HG02840 (cell line): ENCODE data around the gene NEDD4L.
"Not testable (repeated sequence)": the region's sequence is repeated elsewhere in the genome, so short reads cannot be mapped to it uniquely, and the experiment has no call there.

Source experiments
- ATAC-seq: cut with Tn5 transposase; IDR thresholded peaks from one replicate; pipeline ENCODE4 v1.9.1; 2021; ENCODE audit warnings: mild to moderate bottlenecking, moderate library complexity, moderate number of reproducible peaks; ENCODE audit not compliant: unreplicated experiment, low FRiP score

The NEDD4L gene

DNA sequence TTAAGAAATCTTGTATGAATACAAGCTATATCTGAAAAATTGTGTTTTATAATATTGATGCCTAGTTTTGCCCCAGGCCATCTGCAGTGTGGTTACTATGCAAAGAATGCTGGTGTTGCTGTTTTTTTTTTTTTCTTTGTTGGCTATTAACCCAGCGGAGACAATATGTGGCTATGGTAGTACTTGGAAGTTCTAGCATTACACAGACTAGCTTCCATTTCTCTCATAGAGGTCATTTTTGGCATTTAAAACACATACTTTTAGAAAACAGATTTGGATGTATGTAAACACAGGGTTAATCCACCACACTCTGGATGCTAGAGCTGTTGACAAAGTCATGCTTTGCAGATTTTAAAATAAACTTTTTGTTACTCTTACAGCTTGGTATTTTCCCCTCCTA is 209.8 kb downstream of the NEDD4L start:
- no peak for ATAC-seq

DNA sequence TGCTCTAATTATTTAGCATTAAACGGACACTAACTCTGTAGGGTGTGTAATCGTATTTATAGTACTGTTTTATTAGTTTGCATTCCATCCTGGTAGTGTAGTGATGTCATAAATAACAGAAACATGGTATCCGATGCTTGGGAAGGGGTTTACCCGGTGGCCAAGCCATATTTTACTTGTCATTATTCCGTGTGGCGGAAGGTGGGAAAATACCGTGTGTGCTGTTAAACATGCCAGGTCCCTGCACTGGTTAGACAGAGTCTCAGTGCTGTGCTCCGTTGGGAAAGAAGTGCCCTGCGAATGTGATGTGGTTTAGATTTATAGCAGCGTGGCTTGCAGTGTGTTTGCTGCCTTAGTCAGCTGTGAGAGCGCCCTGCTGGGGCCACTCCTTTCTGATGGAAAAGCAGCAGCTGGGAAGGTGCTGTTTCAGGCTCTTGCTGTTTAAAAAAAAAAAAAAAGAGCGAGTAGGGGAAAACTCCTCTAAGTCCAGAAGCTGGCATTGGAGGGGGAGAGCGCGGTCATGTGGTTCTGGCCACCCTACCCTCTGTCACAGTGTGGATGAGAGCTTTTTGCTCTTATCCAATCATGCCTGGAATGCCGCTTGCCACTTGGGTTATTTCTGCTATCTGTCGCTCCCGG is 211.0 kb downstream of the NEDD4L start:
- no peak for ATAC-seq

DNA sequence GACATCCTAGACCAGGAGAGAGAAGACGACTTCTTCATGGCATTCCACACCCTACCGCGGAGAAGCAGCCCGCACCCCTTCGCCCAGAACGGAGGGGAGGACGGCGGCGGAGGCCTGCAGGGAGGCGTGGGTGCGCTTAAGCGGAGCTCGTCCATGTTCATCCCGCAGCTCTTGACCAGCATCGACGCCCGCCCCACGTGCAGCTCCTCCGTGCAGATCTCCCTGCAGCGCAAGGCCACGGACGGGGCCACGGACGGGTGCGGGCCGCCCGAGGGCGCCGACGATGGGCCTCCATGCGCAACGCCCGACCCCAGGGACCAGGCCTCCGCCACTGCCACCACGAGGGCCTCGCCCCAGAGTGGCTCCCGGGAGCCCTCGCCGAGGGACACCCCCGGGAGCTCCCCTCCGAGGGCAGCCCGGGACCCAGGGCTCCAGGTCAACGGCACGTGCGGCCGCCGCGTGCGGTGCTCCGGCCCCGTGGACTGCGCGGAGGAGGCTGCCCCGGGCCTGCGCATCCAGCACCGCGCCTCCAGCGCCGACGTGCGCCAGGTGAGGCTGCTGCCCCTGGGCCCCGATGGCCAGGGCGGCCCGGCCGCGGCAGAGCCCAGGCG is 211.8 kb downstream of the NEDD4L start:
- ATAC-seq: no peak

DNA sequence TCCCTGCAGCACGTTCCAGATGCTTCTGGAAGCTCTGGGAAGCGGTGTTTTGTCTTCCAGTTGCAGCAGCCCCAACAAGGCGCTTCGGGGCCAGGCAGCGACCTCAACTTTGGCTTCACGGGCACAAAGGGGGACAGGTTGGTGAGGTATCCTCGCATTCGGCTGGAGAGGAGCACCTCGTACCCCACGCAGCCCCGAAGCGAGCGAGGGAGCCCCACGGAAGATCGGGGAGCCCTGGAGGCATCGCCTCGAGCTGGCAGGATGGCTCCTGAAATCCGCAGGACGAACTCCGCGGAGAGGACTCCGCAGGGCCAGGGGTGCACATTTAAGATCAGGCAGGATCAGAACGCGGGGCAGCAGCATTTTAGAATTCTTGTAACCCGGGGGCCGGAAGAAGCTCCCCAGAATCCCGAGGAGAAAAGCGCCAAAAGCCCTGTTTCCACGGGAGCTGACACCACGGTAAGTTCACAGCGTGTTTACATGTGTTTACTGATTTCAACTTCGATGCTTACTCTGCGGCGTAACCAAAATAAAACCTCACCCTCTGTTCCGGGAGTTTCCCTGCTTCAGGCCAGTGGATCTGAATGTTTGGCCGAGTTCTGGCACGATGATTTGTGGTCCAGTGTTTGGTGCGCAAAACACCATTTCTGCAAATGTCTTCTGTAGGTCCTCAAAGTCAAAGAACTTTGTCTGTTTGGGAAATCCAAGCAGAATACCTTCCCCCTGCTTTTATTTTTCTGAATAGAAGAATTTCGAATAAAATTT is 212.5 kb downstream of the NEDD4L start:
- ATAC-seq: no peak

DNA sequence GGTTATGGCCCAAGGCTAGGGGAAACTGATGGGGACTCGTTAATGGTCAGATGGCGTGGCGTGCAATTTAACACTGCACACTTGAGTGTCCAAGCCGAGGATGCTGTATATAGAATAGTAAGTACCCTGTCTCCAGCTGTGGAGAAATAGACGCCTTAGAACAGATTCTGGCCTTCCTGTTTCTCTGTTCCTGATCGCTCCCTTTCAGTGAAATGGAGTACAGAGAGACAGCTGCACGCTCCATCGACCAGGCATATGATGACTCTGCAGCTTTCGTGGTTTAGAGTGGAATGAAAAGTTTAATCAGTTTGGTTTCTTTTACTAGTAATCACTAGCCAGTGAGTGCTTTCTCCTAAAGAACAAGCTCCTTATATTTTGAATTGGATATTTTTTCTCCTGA is 213.4 kb downstream of the NEDD4L start:
- no peak for ATAC-seq

DNA sequence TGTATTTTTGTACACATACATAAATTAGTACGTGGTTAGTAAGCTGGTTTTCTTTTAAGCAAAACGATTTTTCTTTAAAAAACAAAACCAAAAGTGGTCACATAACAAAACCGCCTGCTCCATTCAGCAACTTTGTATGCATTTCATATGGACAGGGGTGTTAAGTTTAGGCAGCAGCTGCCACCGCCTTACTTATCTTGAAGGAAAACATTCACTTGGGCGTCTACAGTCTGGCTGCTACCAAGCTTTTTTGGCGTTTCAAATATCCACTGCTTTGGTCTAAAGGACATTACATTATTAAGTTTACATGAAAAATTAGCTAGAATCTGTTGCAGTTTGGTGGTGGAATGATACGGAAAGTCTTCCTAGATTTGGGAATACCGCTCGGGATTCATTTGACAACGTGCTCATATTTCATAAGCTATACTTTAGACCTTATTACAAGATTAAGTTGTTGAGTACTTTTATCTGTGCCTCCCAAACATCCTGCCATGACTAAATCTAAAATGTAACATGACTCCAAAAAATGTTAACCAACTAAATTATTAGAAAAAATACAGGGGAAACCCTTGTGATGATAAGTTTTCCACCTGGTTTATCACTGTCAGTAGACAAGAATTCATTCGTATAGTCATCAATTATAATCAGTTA is 214.8 kb downstream of the NEDD4L start:
- no peak for ATAC-seq

DNA sequence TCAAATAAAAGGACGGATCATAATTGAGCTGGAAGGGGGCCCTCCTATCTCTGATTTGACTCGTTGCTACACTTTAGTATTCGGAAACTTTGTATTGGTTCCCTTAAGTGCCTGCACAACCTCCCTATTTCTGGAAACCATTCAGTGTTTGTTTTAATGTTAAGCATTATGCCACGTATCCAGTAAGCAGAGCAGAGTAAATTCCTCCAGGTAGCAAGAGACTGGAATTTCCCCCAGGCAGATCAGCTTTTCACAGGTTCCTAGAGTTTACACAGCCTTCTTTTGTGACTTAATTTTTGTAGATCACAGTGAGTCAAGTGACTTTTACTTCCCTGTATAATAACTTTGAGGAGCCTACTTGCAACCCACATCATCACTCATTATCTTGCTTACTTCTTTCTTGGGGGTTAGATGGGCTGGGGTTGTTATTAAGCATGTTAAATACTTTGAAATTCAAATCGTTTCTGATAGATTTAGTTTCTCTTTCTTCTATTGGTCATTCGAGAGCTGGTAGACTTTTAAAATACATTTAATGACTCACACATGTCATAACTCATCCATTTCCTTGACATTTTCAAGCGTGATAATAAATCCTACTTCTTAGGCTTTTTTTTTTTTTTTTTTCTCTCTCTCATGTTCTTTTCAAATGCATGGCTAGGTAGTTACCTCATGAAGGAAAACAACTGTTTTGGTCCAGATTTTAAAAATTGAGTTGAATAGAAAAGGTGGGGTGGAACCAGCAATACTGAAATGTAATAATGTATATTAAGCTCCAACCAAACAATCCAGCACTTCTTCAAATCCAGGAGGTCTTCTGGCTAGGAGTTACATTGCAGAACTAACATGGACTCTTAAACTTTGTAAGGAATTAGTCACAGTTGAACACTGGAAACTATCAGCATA is 219.3 kb downstream of the NEDD4L start:
- no peak for ATAC-seq

DNA sequence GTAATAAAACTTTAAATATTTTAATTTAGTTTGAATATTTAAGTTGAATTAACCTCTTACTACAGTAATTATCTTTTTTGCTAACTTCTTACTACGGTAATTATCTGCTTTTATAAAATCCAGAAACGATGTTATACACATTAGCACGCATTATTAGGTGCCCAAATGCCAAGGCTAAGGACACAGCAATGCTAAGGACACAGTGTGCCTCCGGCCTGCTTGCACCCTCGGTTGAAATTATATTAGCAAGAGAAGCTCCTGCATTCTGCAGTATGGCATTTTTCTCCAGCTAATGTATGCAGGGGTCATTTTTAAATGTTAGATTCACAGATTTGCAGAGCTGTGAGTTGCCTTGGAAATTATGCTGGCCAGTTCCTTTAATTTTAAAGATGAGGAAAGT is 220.0 kb downstream of the NEDD4L start:
- ATAC-seq: no peak

DNA sequence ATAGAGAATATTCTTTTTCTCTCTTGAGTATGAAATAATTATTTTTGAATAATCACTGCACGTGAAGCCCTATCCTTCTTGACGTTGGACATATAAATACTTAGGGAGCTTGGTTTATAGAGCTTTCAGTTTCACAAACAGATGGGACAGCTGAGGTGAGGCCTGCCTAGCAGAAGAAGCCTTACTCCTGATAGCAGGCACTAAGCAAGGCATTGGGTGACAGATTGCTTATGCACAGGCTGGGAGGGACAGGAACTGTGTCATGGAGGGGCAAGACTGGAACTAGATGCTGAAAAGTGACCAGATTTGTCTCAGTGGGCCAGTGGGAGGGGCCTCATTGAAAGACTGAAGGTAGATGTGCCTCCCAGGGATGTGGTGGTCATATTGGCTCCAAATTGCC is 220.8 kb downstream of the NEDD4L start:
- no peak for ATAC-seq

DNA sequence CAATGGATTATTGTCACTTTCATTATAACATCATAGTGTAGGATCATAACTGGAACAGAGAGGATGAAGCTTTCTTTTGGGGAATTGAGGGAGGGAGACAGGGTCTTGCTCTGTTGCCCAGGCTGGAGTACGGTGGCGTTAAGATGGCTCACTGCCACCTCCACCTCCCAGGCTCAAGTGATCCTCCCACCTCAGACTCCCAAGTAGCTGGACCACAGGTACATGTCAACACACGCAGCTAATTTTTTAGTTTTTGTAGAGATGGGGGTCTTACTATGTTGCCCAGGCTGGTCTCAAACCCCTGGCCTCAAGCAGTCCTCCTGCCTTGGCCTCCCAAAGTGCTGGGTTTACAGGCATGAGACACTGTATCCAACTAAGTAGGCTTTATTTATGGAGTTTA is 221.5 kb downstream of the NEDD4L start:
- not testable (repeated sequence) for ATAC-seq

DNA sequence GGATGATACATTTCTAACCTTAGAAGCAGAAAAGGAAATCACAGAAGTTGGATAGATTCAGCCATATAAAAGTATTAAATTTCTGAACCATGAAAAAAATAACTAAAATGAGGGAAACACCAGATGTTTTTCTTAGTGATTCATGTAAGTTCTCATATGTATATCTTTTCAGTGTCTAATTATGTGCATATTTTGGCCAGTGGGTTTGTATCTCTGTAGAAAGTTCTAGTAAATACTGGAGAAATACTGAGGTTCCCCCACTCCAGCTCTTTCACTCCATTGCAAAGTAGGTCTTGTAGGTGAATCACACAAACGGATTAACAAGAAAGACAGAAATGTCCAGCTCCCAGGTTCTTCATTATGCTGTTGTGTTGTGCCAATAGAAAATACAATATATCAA is 222.3 kb downstream of the NEDD4L start:
- no peak for ATAC-seq

DNA sequence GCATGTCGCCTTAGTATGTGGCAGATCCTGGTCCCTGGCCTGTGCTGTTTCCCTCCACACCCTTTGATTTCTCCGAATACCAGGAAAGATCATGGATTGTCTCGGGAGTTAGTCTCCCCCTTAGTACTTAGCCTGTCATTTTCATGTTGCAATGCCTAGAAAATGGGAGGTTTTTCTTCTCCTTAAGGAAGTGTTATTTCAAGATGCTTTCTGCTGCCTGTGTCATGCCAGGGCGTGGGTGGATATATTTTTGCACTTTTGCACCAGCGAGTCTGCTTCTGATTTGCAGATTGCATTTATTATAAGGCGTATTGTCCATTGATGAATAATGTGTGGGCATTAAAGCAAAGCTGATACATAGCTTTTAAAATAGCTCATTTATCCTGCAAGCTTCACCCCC is 223.5 kb downstream of the NEDD4L start:
- ATAC-seq: no peak

DNA sequence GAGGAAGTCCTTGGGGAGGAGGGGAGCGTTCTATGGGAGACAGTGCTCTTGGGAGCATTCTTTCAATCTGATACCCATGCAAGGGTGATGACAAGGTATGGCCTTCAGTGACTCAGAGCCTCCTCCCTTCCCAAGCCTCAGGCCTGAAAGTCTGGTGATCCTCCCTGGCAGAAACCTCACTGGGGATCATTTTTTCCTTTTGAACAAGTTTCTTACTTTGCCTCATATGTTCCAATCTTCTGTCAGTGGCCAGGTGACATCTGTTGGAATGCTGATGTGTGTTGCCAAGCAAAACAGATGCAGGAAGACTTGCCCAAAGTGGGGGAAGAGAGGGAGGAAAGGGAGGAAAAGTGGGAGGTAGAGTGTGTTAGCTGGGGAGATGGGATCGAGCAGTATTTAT is 224.8 kb downstream of the NEDD4L start:
- no peak for ATAC-seq

DNA sequence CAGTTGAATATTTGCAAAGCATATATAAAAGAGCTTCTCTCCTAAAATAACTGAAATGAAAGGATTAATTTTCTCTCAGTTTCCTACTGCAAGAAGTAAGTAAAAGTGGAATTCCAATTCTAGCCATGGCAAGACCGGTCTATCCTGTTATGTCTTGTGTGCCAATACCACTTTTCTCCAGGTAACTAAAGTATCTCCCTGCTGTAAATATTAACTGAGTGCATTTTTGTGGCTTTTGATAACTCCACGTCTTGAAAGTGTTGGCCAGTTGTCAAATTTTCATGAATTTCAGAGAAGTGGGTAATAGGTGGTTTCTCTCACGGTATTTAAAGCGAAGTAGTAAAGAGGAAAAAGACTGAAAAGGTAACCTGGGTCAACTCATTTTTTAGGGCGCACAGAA is 225.9 kb downstream of the NEDD4L start:
- ATAC-seq: no peak

DNA sequence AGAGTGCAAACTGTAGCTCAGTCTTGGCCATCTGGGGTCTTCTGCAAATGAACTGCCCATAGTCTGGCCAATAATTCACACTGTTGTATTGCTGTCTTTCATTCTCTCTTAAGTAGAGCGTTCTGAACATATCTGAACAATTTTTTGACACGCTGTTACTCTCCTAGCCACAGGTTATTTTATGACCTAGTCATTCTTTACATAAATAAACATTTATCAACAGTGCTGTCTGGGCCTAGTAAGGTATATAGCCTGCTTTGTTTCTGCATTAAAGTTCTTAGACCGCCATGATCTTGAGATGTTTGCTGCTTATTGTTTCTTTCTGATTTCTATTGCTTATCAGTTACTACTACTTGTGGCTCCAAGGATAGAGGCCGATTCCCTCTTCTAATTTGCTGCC is 226.4 kb downstream of the NEDD4L start:
- no peak for ATAC-seq

DNA sequence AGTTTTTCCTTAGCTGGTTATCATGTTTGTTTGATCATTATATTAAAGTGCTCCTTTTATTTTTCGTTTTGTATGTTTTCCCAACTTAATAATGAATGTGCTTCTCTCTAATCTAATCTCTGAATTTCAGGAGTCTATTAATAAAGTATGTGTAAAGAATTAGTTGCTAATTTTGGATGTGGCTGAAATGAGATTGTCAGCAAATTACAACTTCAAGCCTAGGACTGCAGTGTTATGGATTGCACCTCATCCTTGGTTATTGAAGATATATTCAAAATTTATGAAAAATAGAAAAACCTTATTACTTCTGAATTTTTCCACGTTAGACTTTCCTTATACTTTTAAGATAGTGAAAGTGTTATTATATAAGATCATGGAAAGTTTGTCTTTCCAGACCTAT is 227.7 kb downstream of the NEDD4L start:
- ATAC-seq: no peak

DNA sequence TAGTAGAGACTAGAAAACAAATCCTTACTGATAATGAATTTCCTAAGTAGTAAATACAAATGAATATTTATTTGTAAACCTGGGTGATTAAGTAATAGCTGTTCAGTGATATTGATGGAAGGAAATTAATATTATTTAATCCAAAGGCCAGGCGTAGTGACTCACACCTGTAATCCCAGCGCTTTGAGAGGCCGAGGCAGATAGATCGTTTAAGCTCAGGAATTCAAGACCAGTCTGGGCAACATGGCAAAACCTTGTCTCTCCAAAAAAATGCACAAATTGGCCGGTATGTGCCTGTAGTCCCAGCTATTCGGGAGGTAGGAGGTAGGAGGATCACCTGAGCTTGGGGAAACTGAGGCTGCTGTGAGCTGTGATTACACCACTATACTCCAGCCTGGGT is 228.2 kb downstream of the NEDD4L start:
- ATAC-seq: no peak

DNA sequence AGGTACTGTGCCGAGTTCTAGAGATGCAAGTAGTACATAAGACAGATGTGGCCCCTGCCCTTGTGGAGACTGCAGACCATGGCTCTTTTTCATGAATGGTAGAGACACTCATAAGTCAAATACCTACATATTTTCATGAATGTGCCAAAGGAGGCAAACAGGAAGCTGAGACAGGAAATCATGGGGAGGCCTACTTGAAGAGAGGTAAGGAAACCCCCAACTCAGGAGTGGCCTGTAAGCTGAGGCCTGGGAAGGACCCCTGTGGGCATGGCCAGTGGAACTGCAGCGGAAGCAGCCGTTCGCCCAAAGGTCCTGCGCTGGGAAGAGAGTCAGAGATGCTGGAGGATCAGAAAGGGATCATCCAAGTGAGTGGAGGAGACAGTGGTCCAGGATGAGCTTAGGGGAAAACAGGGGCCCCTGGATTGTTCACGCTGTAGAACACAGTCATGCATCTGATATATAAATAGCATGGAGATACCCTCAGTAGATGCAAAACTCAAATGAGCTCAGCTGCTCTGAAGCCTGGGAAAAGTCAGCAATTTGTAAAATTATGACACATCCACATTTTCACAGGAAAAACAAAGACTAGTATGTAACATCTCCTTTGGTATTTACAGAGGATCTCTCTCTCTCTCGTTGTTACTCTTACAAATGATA is 228.9 kb downstream of the NEDD4L start:
- ATAC-seq: no peak

DNA sequence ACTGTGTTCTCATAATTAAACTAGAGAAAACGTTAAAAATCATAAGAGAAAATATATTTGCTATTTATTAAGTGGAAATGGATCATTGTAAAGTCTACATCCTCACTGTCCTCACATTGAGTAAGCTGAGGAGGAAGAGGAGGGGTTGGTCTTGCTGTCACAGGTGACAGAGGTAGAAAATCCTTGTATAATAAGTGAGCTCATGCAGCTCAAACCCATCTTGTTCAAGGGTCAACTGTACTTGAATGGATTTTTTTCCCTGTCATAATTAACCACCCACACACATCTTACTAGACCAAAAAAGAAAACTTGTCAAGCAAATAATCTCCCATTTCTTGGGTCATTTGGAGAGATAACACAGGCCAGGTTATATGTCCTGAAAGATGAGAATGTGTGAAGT is 231.2 kb downstream of the NEDD4L start:
- ATAC-seq: no peak
